Mesenchymal stem cell (in vitro differentiated cells and primary cell): Measurements from ENCODE around the gene OGFR.
"Not testable (repeated sequence)": the region's sequence is repeated elsewhere in the genome, so short reads cannot be mapped to it uniquely, and the experiment has no call there.

Experiments used
- DNase-seq: peaks from one replicate; pipeline ENCODE4 v3.0.0-alpha.2; 2013
- H2AFZ ChIP-seq: one replicate; pipeline ENCODE4 v1.6.1; 2013; ENCODE audit warnings: low read depth, mild to moderate bottlenecking, control low read depth, inconsistent platforms, low read length, moderate library complexity
- H2AK5ac ChIP-seq: 2 replicates; pipeline ENCODE4 v1.6.1; 2013; ENCODE audit warnings: low read length, moderate library complexity, mild to moderate bottlenecking, inconsistent platforms; ENCODE audit not compliant: severe bottlenecking
- H2BK120ac ChIP-seq: one replicate; pipeline ENCODE4 v1.6.1; 2013; ENCODE audit warnings: low read depth, mild to moderate bottlenecking, inconsistent platforms, low read length, moderate library complexity
- H2BK12ac ChIP-seq, 2 experiments: one replicate each; pipeline ENCODE4 v1.6.1; 2013; ENCODE audit warnings: inconsistent platforms in 2 of 2, low read length in 2 of 2, mild to moderate bottlenecking in 2 of 2, moderate library complexity in 2 of 2, control low read depth in 1 of 2
- H2BK15ac ChIP-seq: one replicate; pipeline ENCODE4 v1.6.1; 2013; ENCODE audit warnings: mild to moderate bottlenecking, low read depth, inconsistent platforms; ENCODE audit not compliant: poor library complexity, severe bottlenecking
- H2BK5ac ChIP-seq: 2 replicates; pipeline ENCODE4 v1.6.1; 2013; ENCODE audit warnings: low read depth, mild to moderate bottlenecking, low read length, control low read depth, inconsistent platforms; ENCODE audit not compliant: poor library complexity, severe bottlenecking
- H3K14ac ChIP-seq, 2 experiments: one replicate each; pipeline ENCODE4 v1.6.1; 2013; ENCODE audit warnings: inconsistent platforms in 2 of 2, low read length in 2 of 2, control low read depth in 1 of 2, mild to moderate bottlenecking in 1 of 2, moderate library complexity in 1 of 2
- H3K18ac ChIP-seq, 2 experiments: one replicate each; pipeline ENCODE4 v1.6.1; 2013; ENCODE audit warnings: inconsistent platforms in 2 of 2, low read length in 2 of 2, control low read depth in 1 of 2, low read depth in 1 of 2, mild to moderate bottlenecking in 1 of 2
- H3K23ac ChIP-seq, 2 experiments: one replicate each; pipeline ENCODE4 v1.6.1; 2013; ENCODE audit warnings: inconsistent platforms in 2 of 2, low read length in 2 of 2, mild to moderate bottlenecking in 2 of 2, moderate library complexity in 2 of 2, control low read depth in 1 of 2
- H3K27ac ChIP-seq: 2 replicates; pipeline ENCODE4 v1.5.1; 2013; ENCODE audit warnings: mild to moderate bottlenecking, moderate library complexity, low read length, control low read depth, inconsistent platforms; ENCODE audit not compliant: poor library complexity, severe bottlenecking
- H3K27me3 ChIP-seq, 2 experiments: 2 replicates each; pipeline versions ENCODE4 v1.6.1 to v1.7.0; 2013; ENCODE audit warnings: low read length in 2 of 2, mild to moderate bottlenecking in 2 of 2, moderate library complexity in 2 of 2, control low read depth in 1 of 2, inconsistent platforms in 1 of 2; ENCODE audit not compliant: control insufficient read depth in 1 of 2, insufficient read depth in 1 of 2
- H3K36me3 ChIP-seq, 2 experiments: 2 replicates each; pipeline versions ENCODE4 v1.6.1 to v1.7.0; 2013; ENCODE audit warnings: low read length in 2 of 2, control low read depth in 1 of 2, inconsistent platforms in 1 of 2, low read depth in 1 of 2, mild to moderate bottlenecking in 1 of 2; ENCODE audit not compliant: insufficient read depth in 2 of 2, control insufficient read depth in 1 of 2
- H3K4ac ChIP-seq, 2 experiments: one replicate each; pipeline ENCODE4 v1.6.1; 2013; ENCODE audit warnings: inconsistent platforms in 2 of 2, low read length in 2 of 2, mild to moderate bottlenecking in 2 of 2, moderate library complexity in 2 of 2, control low read depth in 1 of 2, low read depth in 1 of 2
- H3K4me1 ChIP-seq: 2 replicates; pipeline ENCODE4 v1.6.1; 2013; ENCODE audit warnings: low read depth, low read length, control low read depth; ENCODE audit not compliant: control insufficient read depth, insufficient read depth
- H3K4me2 ChIP-seq: 2 replicates; pipeline ENCODE4 v1.6.1; 2013; ENCODE audit warnings: low read length, mild to moderate bottlenecking, inconsistent platforms; ENCODE audit not compliant: poor library complexity, severe bottlenecking
- H3K4me3 ChIP-seq, 2 experiments: 2 replicates each; pipeline versions ENCODE4 v1.5.1 to v1.7.0; 2013; ENCODE audit warnings: low read length in 2 of 2, mild to moderate bottlenecking in 2 of 2, control low read depth in 1 of 2, low read depth in 1 of 2; ENCODE audit not compliant: insufficient read depth in 1 of 2
- H3K79me1 ChIP-seq: replicated peaks from 2 replicates; pipeline ENCODE4 v1.6.1; 2013; ENCODE audit warnings: mild to moderate bottlenecking, control low read depth, low read length, inconsistent platforms; ENCODE audit not compliant: poor library complexity, severe bottlenecking
- H3K9ac ChIP-seq: 2 replicates; pipeline ENCODE4 v1.7.0; 2013; ENCODE audit warnings: mild to moderate bottlenecking, low read length, moderate library complexity
- H3K9me3 ChIP-seq: 2 replicates; pipeline ENCODE4 v1.7.0; 2013; ENCODE audit warnings: mild to moderate bottlenecking, low read length; ENCODE audit not compliant: control insufficient read depth
- H4K8ac ChIP-seq: one replicate; pipeline ENCODE4 v1.6.1; 2013; ENCODE audit warnings: inconsistent platforms, mild to moderate bottlenecking, low read length, moderate library complexity
- H4K91ac ChIP-seq: one replicate; pipeline ENCODE4 v1.6.1; 2013; ENCODE audit warnings: mild to moderate bottlenecking, low read length, inconsistent platforms
- WGBS: methylation state at CpG from one replicate; pipeline ENCODE4 v1.1.7; 2013; ENCODE audit warnings: mixed read lengths; 5-methylcytosine and 5-hydroxymethylcytosine counted together

OGFR gene

DNA sequence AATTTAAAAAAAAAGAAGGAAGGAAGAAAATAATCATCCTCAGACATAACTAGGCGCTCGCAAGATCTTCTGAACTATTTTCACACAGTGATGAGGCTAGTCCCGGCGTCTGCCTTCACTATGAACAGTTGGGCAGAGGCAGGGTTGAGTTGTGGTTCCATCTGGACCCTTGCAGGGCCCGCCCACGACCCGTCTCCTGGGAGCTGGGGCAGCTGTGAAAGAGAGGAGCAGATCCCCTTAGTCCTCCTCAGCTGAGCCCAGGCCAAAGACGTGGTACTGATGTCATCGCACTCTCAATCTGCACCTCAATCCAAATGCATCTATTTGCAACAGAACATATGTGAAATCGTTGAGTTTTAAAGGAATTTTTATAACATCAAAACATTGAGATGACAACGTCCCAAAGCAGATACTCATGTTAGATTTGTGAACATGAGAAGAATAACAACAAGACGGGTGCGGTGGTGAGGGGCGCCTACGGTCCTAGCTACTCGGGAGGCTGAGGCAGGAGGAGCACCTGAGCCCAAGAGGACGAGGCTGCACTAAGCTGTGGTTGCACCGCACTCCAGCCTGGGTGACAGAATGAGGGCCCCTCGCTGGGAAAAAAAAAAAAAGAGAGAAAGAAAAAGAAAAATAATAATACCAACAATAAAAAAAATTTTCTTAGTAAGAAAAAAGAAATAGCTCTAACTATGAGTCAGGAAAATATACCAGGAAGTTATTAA lies 41.7 kb downstream of the OGFR start:
- Histone ChIP-seq H3K9ac (no peak overlapping the region), H3K4me2 (no peak overlapping the region), H3K23ac (no peak overlapping the region), H3K36me3 (peaks cover 10 to 23% of the 10 kb centered on the region in 2 experiments), H2BK15ac (no peak overlapping the region), H4K91ac (no peak overlapping the region), H3K79me1 (peaks cover 12% of the 10 kb centered on the region), H3K4ac (no peak overlapping the region), H3K27me3 (no peaks in the 10 kb centered on the region), H4K8ac (no peak overlapping the region), H3K27ac (no peak overlapping the region), H3K4me3 (no peak overlapping the region), H3K18ac (no peak overlapping the region), H3K14ac (no peak overlapping the region), H2BK12ac (no peak overlapping the region), H3K4me1 (no peaks in the 10 kb centered on the region), H3K9me3 (no peaks in the 10 kb centered on the region), H2BK120ac (no peak overlapping the region), H2AK5ac (no peak overlapping the region), H2AFZ (no peak overlapping the region), H2BK5ac (no peak overlapping the region)
- no peak for DNase-seq
- 94% methylated on average over 14 of the region's 19 CpGs for WGBS

DNA sequence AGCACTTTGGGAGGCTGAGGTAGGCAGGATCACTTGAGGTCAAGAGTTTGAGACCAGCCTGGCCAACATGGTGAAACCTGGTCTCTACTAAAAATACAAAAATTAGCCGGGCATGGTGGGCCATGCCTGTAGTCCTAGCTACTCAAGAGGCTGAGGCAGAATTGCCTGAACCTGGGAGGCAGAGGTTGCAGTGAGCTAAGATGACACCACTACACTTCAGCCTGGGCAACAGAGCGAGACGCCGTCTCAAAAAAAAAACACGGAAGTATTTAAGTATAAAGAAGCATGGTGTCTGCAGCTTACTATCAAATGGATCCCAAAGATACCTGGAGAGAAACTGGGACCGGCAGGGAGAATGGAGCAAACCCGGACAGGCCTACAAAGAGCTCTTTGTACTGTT lies 44.3 kb downstream of the OGFR start:
- DNase-seq, H3K18ac ChIP-seq: not testable (repeated sequence)
- 95% methylated on average over 7 of the region's 7 CpGs for WGBS

DNA sequence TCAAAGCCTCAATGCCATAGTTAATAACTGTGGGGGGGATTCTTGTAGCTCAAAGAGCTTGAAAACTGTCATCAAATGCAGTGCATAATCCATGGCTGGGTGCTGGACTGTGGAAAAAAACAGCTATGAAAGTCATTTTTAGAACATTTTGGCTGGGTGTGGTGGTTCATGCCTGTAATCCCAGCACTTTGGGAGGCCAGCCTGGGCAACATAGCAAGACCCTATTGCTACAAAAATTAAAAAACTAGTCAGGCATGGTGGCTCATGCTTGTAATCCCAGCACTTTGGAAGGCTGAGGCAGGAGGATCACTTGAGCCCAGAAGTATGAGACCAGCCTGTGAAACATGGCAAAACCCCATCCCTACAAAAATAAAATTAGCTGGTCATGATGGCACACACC lies 44.8 kb downstream of the OGFR start:
- no peak overlapping the region for H2BK5ac ChIP-seq
- H3K27ac ChIP-seq, result no peak overlapping the region

More for the DNA sequence above, 44.3 kb downstream of the OGFR start:
- H2BK15ac ChIP-seq, H3K4me3 ChIP-seq, H3K4me1 ChIP-seq, H2AK5ac ChIP-seq, H3K9ac ChIP-seq, H2BK120ac ChIP-seq, H2AFZ ChIP-seq, H3K23ac ChIP-seq, H3K4ac ChIP-seq, H2BK5ac ChIP-seq, H4K91ac ChIP-seq, H3K27me3 ChIP-seq, H3K14ac ChIP-seq, H2BK12ac ChIP-seq, H4K8ac ChIP-seq, H3K27ac ChIP-seq, H3K9me3 ChIP-seq, H3K4me2 ChIP-seq: not testable (repeated sequence)
- Histone ChIP-seq H3K79me1 (peaks cover 24% of the 10 kb centered on the region), H3K36me3 (peaks cover 32 to 40% of the 10 kb centered on the region in 2 experiments)

DNA sequence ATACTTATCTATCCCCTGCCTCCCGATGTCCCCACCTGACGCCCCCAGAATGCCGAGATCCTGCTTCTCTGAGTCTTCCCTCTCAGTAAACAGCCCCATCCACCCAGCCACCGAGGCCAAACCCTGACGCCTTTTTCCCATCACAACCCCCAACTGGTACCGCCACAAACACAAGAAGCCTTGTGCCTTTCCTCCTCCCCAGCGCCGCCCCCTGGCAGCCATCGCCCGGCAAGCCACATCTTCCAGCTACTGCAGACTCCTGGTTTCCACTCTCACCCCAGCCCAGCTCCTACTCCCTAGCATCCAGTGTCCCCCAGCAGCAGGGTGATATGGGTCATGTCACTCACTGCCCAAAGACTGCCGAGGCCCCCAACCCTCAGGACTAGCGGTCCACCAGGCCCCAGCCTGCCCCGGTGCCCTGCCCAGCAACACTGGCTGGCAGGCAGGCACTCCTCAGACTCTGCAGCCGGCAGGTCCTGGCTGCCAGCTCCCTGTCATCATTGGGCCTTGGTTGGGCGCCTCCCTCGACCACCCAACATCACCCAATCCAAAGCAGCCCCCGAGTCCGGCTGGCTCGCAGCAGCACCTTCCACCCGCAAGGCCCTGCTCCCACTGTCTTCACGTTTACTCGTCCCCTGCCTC lies 45.8 kb downstream of the OGFR start:
- DNase-seq, result no peak
- Histone ChIP-seq H3K27me3 (no peaks in the 10 kb centered on the region), H2BK120ac (no peak overlapping the region), H3K4me3 (no peak overlapping the region), H3K18ac (no peak overlapping the region), H3K9ac (no peak overlapping the region), H3K9me3 (no peaks in the 10 kb centered on the region), H2BK15ac (no peak overlapping the region), H3K79me1 (peaks cover 28% of the 10 kb centered on the region), H2AFZ (no peak overlapping the region), H3K4me1 (no peaks in the 10 kb centered on the region), H2AK5ac (no peak overlapping the region), H3K4me2 (no peak overlapping the region), H2BK12ac (no peak overlapping the region), H3K4ac (no peak overlapping the region), H3K14ac (no peak overlapping the region), H4K8ac (peak overlapping the region; percentile 19), H2BK5ac (no peak overlapping the region), H3K27ac (no peak overlapping the region), H4K91ac (no peak overlapping the region), H3K36me3 (peaks cover 44 to 48% of the 10 kb centered on the region in 2 experiments), H3K23ac (no peak overlapping the region)
- WGBS, result 92% methylated on average over 21 of the region's 22 CpGs

More for the DNA sequence above, 44.8 kb downstream of the OGFR start:
- Histone ChIP-seq H3K4me3 (no peak overlapping the region), H3K4me2 (no peak overlapping the region), H3K4ac (no peak overlapping the region), H2BK120ac (no peak overlapping the region), H2AFZ (no peak overlapping the region), H3K4me1 (no peaks in the 10 kb centered on the region), H3K18ac (no peak overlapping the region), H3K9me3 (no peaks in the 10 kb centered on the region), H3K23ac (no peak overlapping the region), H3K9ac (no peak overlapping the region), H3K27me3 (no peaks in the 10 kb centered on the region), H2BK12ac (no peak overlapping the region), H2AK5ac (no peak overlapping the region), H4K91ac (no peak overlapping the region), H3K79me1 (peaks cover 27% of the 10 kb centered on the region), H2BK15ac (no peak overlapping the region), H3K36me3 (peaks cover 37 to 44% of the 10 kb centered on the region in 2 experiments), H3K14ac (no peak overlapping the region), H4K8ac (no peak overlapping the region)
- no peak for DNase-seq
